H9 (cell line): Measurements from ENCODE around the gene GGT7. TPM values are rescaled to one million over a fixed set of nuclear protein-coding genes. Genes with fewer than 3 reads are reported as not detected.

ENCODE experiments used
- DNase-seq: peaks from one replicate; pipeline ENCODE4 v3.0.0-alpha.2; 2017
- H2AFZ ChIP-seq: one replicate; pipeline ENCODE4 v1.6.1; 2013; ENCODE audit warnings: mild to moderate bottlenecking, low read length, control low read depth, moderate library complexity
- H2AK5ac ChIP-seq: 2 replicates; pipeline ENCODE4 v1.6.1; 2013; ENCODE audit warnings: low read length, control low read depth, mixed read lengths; ENCODE audit not compliant: insufficient read length
- H2BK120ac ChIP-seq: one replicate; pipeline ENCODE4 v1.6.1; 2013; ENCODE audit warnings: low read depth, mild to moderate bottlenecking, low read length, control low read depth, inconsistent platforms; ENCODE audit not compliant: poor library complexity, severe bottlenecking
- H2BK12ac ChIP-seq: 2 replicates; pipeline ENCODE4 v1.6.1; 2013; ENCODE audit warnings: low read length, control low read depth, mixed read lengths, low read depth; ENCODE audit not compliant: insufficient read length
- H2BK15ac ChIP-seq: 2 replicates; pipeline ENCODE4 v1.6.1; 2013; ENCODE audit warnings: low read depth, low read length, control low read depth
- H2BK20ac ChIP-seq: one replicate; pipeline ENCODE4 v1.6.1; 2013; ENCODE audit warnings: low read depth, mild to moderate bottlenecking, low read length, control low read depth, inconsistent platforms; ENCODE audit not compliant: poor library complexity, severe bottlenecking
- H2BK5ac ChIP-seq: 2 replicates; pipeline ENCODE4 v1.6.1; 2013; ENCODE audit warnings: low read length, control low read depth, mixed read lengths; ENCODE audit not compliant: insufficient read length
- H3K14ac ChIP-seq: 2 replicates; pipeline ENCODE4 v1.6.1; 2013; ENCODE audit warnings: low read length, control low read depth; ENCODE audit not compliant: insufficient read depth
- H3K18ac ChIP-seq: 2 replicates; pipeline ENCODE4 v1.6.1; 2013; ENCODE audit warnings: low read depth, mild to moderate bottlenecking, mixed read lengths, low read length, control low read depth; ENCODE audit not compliant: insufficient read length
- H3K23ac ChIP-seq: 2 replicates; pipeline ENCODE4 v1.6.1; 2013; ENCODE audit warnings: low read length, control low read depth, mixed read lengths, low read depth; ENCODE audit not compliant: insufficient read length
- H3K23me2 ChIP-seq: 2 replicates; pipeline ENCODE4 v1.6.1; 2013; ENCODE audit warnings: low read depth, mild to moderate bottlenecking, mixed read lengths, low read length, control low read depth; ENCODE audit not compliant: insufficient read length, poor library complexity, severe bottlenecking
- H3K27ac ChIP-seq: 2 replicates; pipeline ENCODE4 v1.5.1; 2013; ENCODE audit warnings: low read length, control low read depth, mixed read lengths, low read depth; ENCODE audit not compliant: insufficient read length
- H3K27me3 ChIP-seq: 2 replicates; pipeline ENCODE4 v1.6.1; 2013; ENCODE audit warnings: low read length, control low read depth, inconsistent platforms; ENCODE audit not compliant: insufficient read depth
- H3K4ac ChIP-seq: 2 replicates; pipeline ENCODE4 v1.6.1; 2013; ENCODE audit warnings: low read depth, mild to moderate bottlenecking, control low read depth, inconsistent platforms, low read length, moderate library complexity
- H3K4me1 ChIP-seq: 2 replicates; pipeline ENCODE4 v1.6.1; 2013; ENCODE audit warnings: low read length, control low read depth, inconsistent platforms; ENCODE audit not compliant: insufficient read depth
- H3K4me2 ChIP-seq: 2 replicates; pipeline ENCODE4 v1.6.1; 2013; ENCODE audit warnings: low read length, control low read depth, mixed read lengths; ENCODE audit not compliant: insufficient read length, insufficient read depth
- H3K56ac ChIP-seq: 2 replicates; pipeline ENCODE4 v1.6.1; 2013; ENCODE audit warnings: low read depth, mild to moderate bottlenecking, mixed read lengths, low read length, control low read depth; ENCODE audit not compliant: insufficient read length
- H3K79me1 ChIP-seq: 2 replicates; pipeline ENCODE4 v1.6.1; 2013; ENCODE audit warnings: low read depth, mild to moderate bottlenecking, moderate library complexity, low read length, control low read depth, inconsistent platforms; ENCODE audit not compliant: insufficient read depth, poor library complexity, severe bottlenecking
- H3K79me2 ChIP-seq: 2 replicates; pipeline ENCODE4 v1.6.1; 2013; ENCODE audit warnings: low read length, control low read depth, inconsistent platforms; ENCODE audit not compliant: insufficient read depth
- H3K9ac ChIP-seq: 2 replicates; pipeline ENCODE4 v1.6.1; 2013; ENCODE audit warnings: low read length, control low read depth, mixed read lengths; ENCODE audit not compliant: insufficient read length; ENCODE audit errors: extremely low read depth
- H3K9me3 ChIP-seq: one replicate; pipeline ENCODE4 v1.6.1; 2013; ENCODE audit warnings: low read depth, low read length, inconsistent platforms; ENCODE audit not compliant: control insufficient read depth
- H3T11ph ChIP-seq: one replicate; pipeline ENCODE4 v1.6.1; 2013; ENCODE audit warnings: mild to moderate bottlenecking, low read length, control low read depth, inconsistent platforms
- H4K20me1 ChIP-seq: one replicate; pipeline ENCODE4 v1.6.1; 2013; ENCODE audit not compliant: control insufficient read depth, insufficient read length, insufficient read depth
- H4K5ac ChIP-seq: 2 replicates; pipeline ENCODE4 v1.6.1; 2013; ENCODE audit warnings: low read depth, mild to moderate bottlenecking, mixed read lengths, low read length, control low read depth; ENCODE audit not compliant: insufficient read length
- H4K8ac ChIP-seq: replicated peaks from 2 replicates; pipeline ENCODE4 v1.6.1; 2013; ENCODE audit warnings: low read length, control low read depth, mixed read lengths, low read depth; ENCODE audit not compliant: insufficient read length
- H4K91ac ChIP-seq: 2 replicates; pipeline ENCODE4 v1.6.1; 2013; ENCODE audit warnings: low read depth, mild to moderate bottlenecking, moderate library complexity, mixed read lengths, low read length, control low read depth; ENCODE audit not compliant: insufficient read length
- H3K27ac Mint-ChIP-seq, 3 experiments: 2 replicates in 2 of 3; 3 replicates in 1 of 3; pipeline ENCODE4 v1.8.0; 2020 to 2021; ENCODE audit warnings: mixed read lengths in 3 of 3, mild to moderate bottlenecking in 1 of 3, moderate library complexity in 1 of 3
- H3K27me3 Mint-ChIP-seq: 2 replicates; pipeline ENCODE4 v1.8.0; 2021; ENCODE audit warnings: low read depth, mild to moderate bottlenecking, moderate library complexity, mixed read lengths
- H3K36me3 Mint-ChIP-seq, 3 experiments: 2 replicates in 2 of 3; 3 replicates in 1 of 3; pipeline ENCODE4 v1.8.0; 2020 to 2021; ENCODE audit warnings: low read depth in 3 of 3, mixed read lengths in 3 of 3; ENCODE audit not compliant: insufficient read depth in 1 of 3
- H3K4me1 Mint-ChIP-seq, 2 experiments: 2 replicates each; pipeline ENCODE4 v1.8.0; 2020; ENCODE audit warnings: mixed read lengths in 2 of 2
- H3K4me3 Mint-ChIP-seq, 2 experiments: 2 replicates in 1 of 2; 3 replicates in 1 of 2; pipeline ENCODE4 v1.8.0; 2020 to 2021; ENCODE audit warnings: mild to moderate bottlenecking in 2 of 2, mixed read lengths in 2 of 2, moderate library complexity in 1 of 2
- H3K9me3 Mint-ChIP-seq, 2 experiments: 2 replicates in 1 of 2; 3 replicates in 1 of 2; pipeline ENCODE4 v1.8.0; 2020; ENCODE audit warnings: mild to moderate bottlenecking in 2 of 2, mixed read lengths in 2 of 2, moderate library complexity in 1 of 2
- CTCF ChIP-seq: fragments of 200-600 bp; sonication (generic); conservative IDR thresholded peaks from 3 replicates; pipeline ENCODE4 v1.8.0; 2021; ENCODE audit warnings: antibody characterized with exemption, mild to moderate bottlenecking
- total RNA-seq: library from RNA; stranded (reverse); gene quantifications from 2 replicates; pipeline ENCODE4 v1.2.1, GENCODE V29; 2021

GGT7 gene
- total RNA-seq, 1 experiment from 2014 or later = 38.6 TPM

- no peak overlapping the region for H2BK12ac ChIP-seq
- H3K9me3 ChIP-seq = no peaks in the 10 kb centered on the region
- no peak overlapping the region for H3K4ac ChIP-seq
- no peak overlapping the region for H2BK120ac ChIP-seq
- H3K9me3 Mint-ChIP-seq = peaks cover 0 to 3% of the 10 kb centered on the region in 2 experiments; a peak in 1 of 5 replicates
- H3K27ac ChIP-seq = no peak overlapping the region
- peaks cover 0 to 4% (median 0%) of the 10 kb centered on the region in 3 experiments; a peak in 3 of 7 replicates for H3K36me3 Mint-ChIP-seq
- H3T11ph ChIP-seq = no peak overlapping the region
- peak overlapping the region in 1 of 3 experiments; percentile 0; a peak in 1 of 7 replicates for H3K27ac Mint-ChIP-seq
- H3K23me2 ChIP-seq = no peaks in the 10 kb centered on the region
- no peaks in the 10 kb centered on the region for H3K27me3 ChIP-seq
- TF ChIP-seq CTCF = no peak
- no peak overlapping the region for H3K56ac ChIP-seq
- no peak overlapping the region for H3K23ac ChIP-seq
- H2AK5ac ChIP-seq = no peak overlapping the region
- no peak overlapping the region for H2AFZ ChIP-seq
- H3K79me2 ChIP-seq = no peaks in the 10 kb centered on the region; the same call in 1 of the 2 replicates
- H3K79me1 ChIP-seq = no peaks in the 10 kb centered on the region
- no peaks in the 10 kb centered on the region for H3K4me1 ChIP-seq
- no peak overlapping the region for H4K5ac ChIP-seq
- H3K4me3 Mint-ChIP-seq = no peak overlapping the region
- DNase-seq = no peak
- no peak overlapping the region for H3K4me2 ChIP-seq
- H3K27me3 Mint-ChIP-seq = no peaks in the 10 kb centered on the region
- no peak overlapping the region for H3K9ac ChIP-seq
- no peak overlapping the region for H2BK5ac ChIP-seq
- H4K8ac ChIP-seq = no peak overlapping the region
- no peak overlapping the region for H3K18ac ChIP-seq
- H2BK20ac ChIP-seq = no peak overlapping the region
- peaks cover 7% of the 10 kb centered on the region in 2 experiments for H3K4me1 Mint-ChIP-seq
- no peak overlapping the region for H2BK15ac ChIP-seq
- H4K20me1 ChIP-seq = no peaks in the 10 kb centered on the region
- no peak overlapping the region for H3K14ac ChIP-seq
- H4K91ac ChIP-seq = no peak overlapping the region
These were observed 73.8 kb downstream of the GGT7 start for GRCh38 chr20:34798871-34799270.
